ENCODE results near the gene TNS3. TPM values are rescaled to one million over a fixed set of nuclear protein-coding genes. Genes with fewer than 3 reads are reported as not detected.

TNS3 gene
- total and polyA plus RNA-seq, 9 of the 15 experiments (the other 6 are each of a cell fraction or from before 2014, with no cell fraction given) = 0.20 TPM; not detected in 8

GRCh38 chr7:47602272-47603004 is 20.5 kb upstream of the TNS3 start (continued):
- TF ChIP-seq MITF (IDR thresholded peaks at IDR 0.05) (no peak), STAT5A (IDR thresholded peaks at IDR 0.05; ENCODE audit: borderline replicate concordance, low read length) (no peak), PBX2 (CRISPR knock-in tag; IDR thresholded peaks at IDR 0.05; ENCODE audit: low read depth) (no peak), PBX2 (tag; conservative IDR thresholded peaks at IDR 0.05; ENCODE audit: low read depth) (no peak), DIDO1 (tag; IDR thresholded peaks at IDR 0.05; ENCODE audit: low read depth) (no peak)

GRCh38 chr7:47601881-47602249 is 20.0 kb upstream of the TNS3 start:
- ATAC-seq = no peak
- H3K4me2 ChIP-seq (ENCODE audit: insufficient read depth, low read length) = no peak overlapping the region
- no peaks in the 10 kb centered on the region for H3K9me3 ChIP-seq (replicated peaks; ENCODE audit: control insufficient read depth, insufficient read depth, low read depth, low read length)
- H2AFZ ChIP-seq (ENCODE audit: low read depth, low read length) = no peak overlapping the region
- H3K79me2 ChIP-seq (ENCODE audit: control insufficient read depth, insufficient read depth, low read length) = no peaks in the 10 kb centered on the region
- no peaks in the 10 kb centered on the region for H4K20me1 ChIP-seq (replicated peaks; ENCODE audit: control insufficient read depth, insufficient read depth, low read length)
- ChIA-PET CTCF (ENCODE audit: low intra/inter-chr PET ratio) (no interaction called here), POLR2A (no interaction called here)
- H3K9ac ChIP-seq (ENCODE audit: insufficient read depth in 1 of 2, low read depth in 2 of 2, low read length in 2 of 2) = no peak overlapping the region
- WGBS (ENCODE audit: insufficient coverage, low coverage, missing lambda C conversion rate) = 0% methylated on average over 2 of the region's 2 CpGs
- intact Hi-C loops (cut with micrococcal nuclease) = no loop called here
- H3K36me3 ChIP-seq (ENCODE audit: control insufficient read depth, insufficient read depth, low read length) = no peaks in the 10 kb centered on the region
- H3K9me1 ChIP-seq (ENCODE audit: control insufficient read depth, insufficient read depth, low read length) = no peaks in the 10 kb centered on the region
- no peak overlapping the region for H3K4me3 ChIP-seq
- no peak for DNase-seq (ENCODE audit: extremely low read depth in 1 of 4, low spot score in 3 of 4)
- in situ Hi-C loops (cut with MboI) = no loop called here
- FAIRE-seq = no peak
- no TSS peak for BruUV-seq (replicated peaks)
- no peaks in the 10 kb centered on the region for H3K4me1 ChIP-seq (replicated peaks in 1 of 2; ENCODE audit: control insufficient read depth in 2 of 2, insufficient read depth in 2 of 2, low read length in 2 of 2)
- H3K27me3 ChIP-seq (ENCODE audit: control insufficient read depth in 2 of 2, insufficient read depth in 2 of 2, low read length in 2 of 2) = peaks cover 2 to 23% of the 10 kb centered on the region in 2 experiments; a peak in 3 of 5 replicates
- H3K27ac ChIP-seq (ENCODE audit: extremely low read depth, low read depth, low read length) = no peak overlapping the region
- TF ChIP-seq EP400 (IDR thresholded peaks at IDR 0.05) = no peak
- TF ChIP-seq CUX1 (CRISPR knock-in tag; IDR thresholded peaks at IDR 0.05) = no peak
- TF ChIP-seq TSC22D4 (tag; IDR thresholded peaks at IDR 0.05) = no peak
- TF ChIP-seq ETV6 (IDR thresholded peaks at IDR 0.05; ENCODE audit: borderline replicate concordance in 1 of 2, low read depth in 2 of 2, low read length in 1 of 2) = no peak
- no peak for TF ChIP-seq ETV6 (CRISPR knock-in tag; IDR thresholded peaks at IDR 0.05; ENCODE audit: borderline replicate concordance)
- TF ChIP-seq CREB1 (IDR thresholded peaks at IDR 0.05) = no peak
- TF ChIP-seq CREB1 (CRISPR knock-in tag; IDR thresholded peaks at IDR 0.05) = no peak
